GM18858 (cell line): ENCODE data around the gene LDLRAD4.

ENCODE experiments used
- ATAC-seq: cut with Tn5 transposase; IDR thresholded peaks from one replicate; pipeline ENCODE4 v1.9.1; 2021; ENCODE audit not compliant: unreplicated experiment

LDLRAD4 gene

DNA sequence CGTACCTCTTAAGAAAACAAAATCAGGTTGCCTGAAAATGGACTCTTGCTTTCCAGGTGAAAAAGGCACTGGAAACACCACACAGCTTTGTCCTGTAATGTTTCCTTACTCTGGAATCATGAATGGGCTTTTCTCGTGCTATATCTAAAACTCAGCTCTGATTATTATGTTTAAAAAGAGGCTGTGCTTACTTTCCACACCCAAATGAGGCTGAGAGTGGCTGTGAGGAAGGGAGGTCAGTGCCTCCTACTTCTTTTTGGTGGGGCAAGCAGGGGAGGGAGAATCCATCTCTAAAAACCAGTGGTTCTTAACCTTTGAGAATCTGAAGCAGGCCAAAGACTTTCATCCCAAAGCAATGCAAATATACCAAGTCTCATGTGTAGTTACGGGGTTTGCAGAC lies 359.2 kb downstream of the LDLRAD4 start:
- no peak for ATAC-seq

DNA sequence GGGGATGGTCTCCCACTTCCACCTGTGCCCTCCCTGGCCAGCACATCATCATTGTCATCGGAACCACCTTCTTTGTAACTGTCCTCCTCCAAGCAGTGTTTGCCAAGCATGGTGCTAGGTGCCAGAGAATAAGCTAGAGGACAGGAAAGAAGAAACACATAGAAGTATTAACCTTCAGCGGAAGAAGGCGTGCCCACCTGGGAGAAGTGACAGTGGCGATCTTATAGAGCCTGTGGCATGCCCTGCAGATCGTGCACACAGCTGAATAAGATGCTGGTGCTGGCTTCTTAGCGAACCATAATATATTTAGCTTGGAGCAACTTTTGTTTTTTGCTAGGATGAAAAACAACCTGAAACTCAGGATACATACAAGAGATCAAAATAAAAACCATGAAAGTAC lies 359.8 kb downstream of the LDLRAD4 start:
- no peak for ATAC-seq

DNA sequence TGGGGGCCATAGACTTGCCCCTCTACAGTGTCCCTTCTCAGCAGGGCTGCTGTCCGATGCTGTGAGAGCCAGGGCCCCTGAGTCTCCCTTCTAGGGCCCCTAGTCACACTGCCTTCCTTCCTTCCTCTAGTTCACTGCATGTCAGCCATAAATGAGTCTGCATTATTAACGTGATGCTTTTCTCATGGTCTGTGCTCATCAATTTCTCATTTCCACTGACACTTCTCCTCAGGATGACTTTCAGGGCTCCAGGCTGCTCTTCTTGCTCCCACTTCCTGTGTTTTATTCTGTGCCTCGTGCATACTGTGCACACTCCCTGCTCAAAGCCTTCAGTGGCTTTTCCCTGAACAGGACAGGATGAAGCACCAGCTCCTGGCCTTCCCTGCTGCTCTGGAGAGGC lies 361.3 kb downstream of the LDLRAD4 start:
- ATAC-seq = no peak

DNA sequence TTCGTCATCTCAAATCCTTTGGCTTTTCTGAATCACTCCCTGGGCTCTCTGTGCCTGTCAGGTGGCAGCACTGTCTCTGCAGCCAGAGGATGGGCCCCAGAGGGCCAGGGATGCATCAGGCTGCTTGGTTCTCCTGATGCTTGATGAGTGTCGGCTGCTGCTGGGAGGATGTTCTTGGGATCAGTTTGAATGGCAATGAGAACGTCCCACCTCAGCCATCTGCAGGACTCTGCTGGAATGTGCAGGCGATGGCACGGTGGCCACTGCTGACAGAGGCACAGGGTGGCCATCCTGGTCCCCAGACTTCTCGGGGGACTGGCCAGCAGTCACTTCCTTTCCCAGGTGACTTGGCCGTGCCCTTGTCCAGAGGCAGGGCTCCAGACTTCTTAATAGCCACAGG lies 361.8 kb downstream of the LDLRAD4 start:
- ATAC-seq = no peak

DNA sequence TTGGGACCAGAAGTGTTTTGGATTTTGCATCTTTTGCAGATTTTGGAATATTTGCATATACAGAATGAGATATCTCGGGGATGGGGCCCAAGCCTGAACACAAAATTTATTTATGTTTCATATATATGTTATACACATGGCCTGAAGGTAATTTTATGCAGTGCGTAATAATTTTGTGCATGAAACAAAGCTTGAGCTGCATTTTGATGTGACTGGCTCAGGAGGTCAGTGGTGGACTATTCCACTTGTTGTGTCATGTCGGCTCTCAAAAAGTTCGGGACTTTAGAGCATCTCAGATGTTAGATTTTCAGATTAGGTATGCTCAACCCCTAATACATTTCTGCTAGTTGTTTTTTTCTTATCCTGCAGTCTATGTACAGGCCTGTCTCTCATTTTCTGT lies 362.4 kb downstream of the LDLRAD4 start:
- ATAC-seq = no peak

DNA sequence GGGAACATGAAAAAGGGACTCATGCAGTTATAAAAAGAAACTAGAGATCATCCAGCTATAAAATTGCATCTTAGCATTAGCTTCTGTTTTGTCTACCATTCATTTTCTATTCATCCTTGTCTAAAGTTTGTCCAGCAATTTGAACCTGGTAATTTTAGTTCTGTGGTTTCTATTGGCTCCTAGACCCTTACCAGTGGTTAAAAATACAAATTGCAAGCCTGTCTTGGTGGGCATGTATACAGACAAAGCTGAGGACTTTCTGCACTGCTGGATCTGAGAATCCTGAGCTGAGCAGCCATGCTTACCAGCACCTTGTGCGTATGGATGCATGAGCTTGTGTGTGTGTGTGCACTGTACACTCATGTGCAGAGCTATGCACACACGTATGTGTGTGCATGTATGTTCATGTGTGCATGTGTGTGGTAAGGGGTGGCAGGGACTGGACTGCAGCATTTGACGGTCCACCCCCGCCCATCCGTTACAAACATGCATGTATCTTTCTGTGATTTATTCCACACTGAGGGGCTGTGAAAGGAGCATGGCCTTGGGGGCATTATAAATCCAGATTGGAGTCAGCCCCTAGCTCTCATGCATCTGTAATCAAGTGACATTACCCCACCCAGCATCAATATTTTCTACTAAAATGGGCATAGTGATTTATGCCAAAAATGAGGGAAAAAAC lies 363.1 kb downstream of the LDLRAD4 start:
- ATAC-seq = no peak

DNA sequence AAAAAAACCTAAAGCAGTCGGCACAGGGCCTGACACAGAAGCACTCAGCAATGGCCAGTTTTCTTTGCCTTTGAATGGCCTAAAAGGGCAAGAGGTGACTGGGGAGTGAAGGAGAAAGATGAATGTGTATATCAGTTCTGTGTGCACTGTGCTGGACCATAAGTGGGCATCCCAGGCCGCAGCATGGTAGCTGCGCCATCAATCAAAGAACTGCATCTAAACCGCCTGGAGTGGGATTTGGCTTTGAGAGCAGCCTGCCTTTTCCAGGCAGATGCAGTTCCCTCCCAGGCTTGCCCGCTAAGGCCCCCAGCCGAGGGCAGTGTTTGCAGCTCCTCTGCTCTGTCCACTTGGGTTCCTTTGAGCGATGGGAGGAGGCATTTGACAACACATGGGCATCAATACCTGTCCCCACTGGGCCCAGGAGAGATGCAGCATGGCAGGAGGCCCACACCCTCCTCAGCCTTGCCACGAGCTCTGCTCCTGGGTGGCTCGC lies 363.7 kb downstream of the LDLRAD4 start:
- no peak for ATAC-seq

DNA sequence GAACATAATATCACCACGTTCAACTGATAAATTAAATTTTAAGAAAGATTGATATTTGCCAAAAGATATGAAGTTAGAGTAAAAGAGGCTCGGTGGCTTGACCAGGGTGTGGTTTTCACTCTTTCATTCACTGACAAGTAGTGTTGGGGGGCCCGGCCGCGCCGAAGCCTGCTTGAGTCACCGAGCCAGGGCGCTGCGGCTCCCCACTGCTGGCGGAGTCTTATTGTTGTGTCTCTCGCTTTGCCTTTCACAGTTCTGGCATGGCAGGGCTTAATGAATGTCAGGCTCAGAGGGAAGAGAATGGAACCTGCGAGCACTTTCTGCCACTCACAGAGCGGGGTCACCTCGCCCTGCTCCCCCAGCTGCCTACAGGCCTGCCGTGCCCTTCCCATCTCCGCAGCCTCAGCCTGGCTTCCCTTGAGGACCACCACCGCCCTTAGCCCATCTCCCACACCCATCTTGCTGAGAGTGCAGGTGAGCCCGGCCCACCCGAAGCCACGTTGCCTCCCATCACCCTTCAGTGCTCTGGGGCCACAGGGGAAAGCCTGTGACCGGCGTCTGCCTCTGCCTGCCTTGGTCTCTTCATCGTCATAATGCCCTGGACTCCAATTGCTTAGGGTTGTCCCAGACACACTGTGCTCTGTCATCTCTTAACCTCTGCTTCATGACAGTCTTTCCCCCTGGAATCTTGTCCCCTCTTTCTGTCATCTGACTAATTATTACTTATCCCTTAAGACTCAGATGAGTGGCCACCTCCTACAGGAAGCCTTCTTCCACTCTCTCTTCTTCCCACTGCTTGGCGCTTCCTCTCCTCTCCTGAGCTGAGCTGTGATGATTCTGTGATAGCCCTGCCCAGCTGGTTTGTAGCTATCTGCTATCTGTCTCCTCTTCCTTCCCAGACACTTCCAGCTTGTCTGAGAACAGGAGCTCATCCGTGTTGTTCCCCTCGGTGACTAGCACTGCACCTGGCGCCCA lies 365.3 kb downstream of the LDLRAD4 start:
- no peak for ATAC-seq

DNA sequence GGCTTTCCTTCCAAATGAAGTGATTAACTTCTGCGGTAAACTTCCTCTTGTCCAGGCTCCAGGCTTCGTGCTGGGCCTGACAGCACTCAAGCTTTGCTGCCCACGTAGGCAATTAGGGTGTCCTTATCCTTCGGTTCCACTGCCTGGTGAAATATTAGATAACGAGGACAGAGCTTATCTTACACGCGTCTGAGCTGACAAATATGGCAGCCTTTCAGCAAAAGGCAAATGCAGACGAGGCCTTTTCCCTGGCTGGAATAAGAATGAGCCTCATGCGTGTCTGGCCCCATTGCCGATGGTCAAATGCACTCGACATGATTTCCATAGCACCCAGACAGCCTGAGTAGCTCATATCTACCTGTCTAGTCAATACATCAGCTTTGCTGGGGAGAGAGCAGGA lies 366.3 kb downstream of the LDLRAD4 start:
- no peak for ATAC-seq

DNA sequence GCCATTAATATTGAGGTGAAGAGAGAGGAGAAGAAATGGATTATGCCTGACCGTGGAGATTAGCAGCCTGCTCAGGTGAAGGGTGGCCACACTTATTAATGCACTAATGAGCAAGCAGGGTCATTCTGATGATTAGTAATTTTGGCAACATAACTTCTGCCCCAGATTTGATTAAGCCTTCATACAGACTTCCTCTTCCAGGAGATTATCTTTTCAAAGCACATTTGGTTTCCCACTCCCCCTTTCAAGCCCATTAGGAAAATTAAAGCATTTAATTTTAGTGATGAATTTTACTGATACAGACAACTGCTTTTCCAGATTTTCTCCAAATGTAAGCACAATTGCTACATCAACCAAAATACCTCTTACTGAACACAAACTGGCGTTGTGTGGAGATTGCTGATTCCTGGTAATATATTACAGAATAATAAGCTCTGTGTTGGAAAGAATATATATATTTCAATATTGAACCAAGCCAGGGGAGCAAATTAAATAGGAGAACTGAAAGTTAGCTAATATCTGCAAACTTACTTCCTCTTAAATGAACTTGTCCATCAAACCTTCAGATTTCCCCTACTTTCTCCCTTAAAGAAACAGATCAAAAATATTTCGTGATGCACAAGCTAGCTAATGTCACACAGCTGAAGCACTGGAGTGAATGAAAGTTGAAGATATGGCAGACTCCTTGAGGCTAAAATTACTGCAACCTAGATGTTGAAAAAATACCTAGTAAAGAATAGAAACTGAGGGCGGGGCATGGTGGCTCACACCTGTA lies 367.0 kb downstream of the LDLRAD4 start:
- ATAC-seq = no peak

DNA sequence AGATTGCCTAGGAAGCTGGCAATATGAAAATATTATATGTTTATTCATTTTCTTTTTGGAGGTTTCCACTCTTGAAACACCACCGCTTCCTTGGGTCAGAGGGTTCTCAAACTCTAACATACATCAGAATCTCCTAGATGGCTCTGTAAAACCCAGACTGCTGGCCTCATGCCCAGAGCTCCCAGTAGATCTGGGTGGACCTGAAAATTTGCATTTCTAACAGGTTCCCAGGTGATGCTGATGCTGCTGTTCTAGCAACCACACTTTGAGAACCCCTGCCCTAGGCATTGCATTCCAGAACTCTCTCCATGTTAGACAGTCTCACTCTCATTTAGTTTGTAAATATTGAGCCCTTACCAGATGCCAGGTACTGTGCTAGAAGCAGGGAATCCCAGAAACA lies 368.4 kb downstream of the LDLRAD4 start:
- ATAC-seq = no peak

DNA sequence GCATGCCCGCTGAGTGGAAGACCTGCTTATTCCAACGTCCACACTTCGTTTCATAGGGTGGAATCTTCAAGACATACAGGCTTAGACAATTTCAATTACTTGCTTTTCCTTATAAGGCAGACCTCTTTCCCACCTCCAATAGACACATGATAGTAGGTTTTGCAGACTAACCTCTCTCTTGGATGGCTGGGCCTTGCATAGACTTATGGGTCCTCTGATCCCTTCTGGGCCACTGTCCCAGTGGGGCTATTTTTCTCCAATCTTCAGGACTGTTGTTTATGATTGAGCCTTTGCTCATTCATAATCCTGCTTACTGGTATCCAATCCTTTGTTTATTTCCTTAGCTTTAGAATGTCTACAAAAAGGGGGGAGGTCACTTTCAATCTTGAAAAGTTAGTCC lies 368.9 kb downstream of the LDLRAD4 start:
- ATAC-seq = no peak

DNA sequence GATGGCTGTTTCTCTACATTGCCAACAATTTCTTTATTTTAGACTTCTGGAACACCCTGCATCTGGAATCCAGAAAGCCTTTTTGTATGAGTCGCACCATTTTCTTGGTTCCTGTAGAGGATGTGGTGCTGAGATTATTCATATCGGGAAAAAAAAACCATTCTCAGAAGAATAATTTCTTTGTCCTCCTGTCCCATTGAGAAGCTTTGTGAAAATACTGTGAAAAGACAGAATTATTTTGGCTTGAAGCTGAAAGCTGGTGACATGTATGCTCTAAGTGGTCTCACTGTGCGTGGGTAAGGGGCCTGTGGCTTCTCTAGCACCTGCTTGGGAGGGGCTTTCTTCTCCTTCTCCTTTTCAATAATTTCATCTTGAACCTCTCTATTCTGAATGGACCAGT lies 369.4 kb downstream of the LDLRAD4 start:
- ATAC-seq = no peak

DNA sequence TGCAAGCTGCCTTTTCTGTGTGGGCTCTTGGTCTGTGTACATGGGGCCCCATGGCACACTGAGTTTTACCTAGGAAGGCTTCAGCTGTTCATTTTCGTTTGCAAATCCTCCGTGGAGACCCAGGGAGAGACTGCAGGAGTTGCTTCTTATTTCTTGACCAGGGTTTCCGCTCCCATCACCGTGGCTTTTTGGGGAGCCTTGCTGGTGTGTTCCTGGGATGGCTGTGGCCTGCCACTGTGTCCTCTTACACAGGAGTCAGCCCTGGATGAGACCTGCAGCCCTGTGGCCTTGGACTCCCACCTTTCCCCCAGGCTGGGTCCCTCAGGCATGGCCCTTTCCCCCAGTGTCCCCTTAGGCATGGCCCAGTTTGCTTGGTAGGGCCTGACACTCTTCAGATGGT lies 370.8 kb downstream of the LDLRAD4 start:
- ATAC-seq = no peak

DNA sequence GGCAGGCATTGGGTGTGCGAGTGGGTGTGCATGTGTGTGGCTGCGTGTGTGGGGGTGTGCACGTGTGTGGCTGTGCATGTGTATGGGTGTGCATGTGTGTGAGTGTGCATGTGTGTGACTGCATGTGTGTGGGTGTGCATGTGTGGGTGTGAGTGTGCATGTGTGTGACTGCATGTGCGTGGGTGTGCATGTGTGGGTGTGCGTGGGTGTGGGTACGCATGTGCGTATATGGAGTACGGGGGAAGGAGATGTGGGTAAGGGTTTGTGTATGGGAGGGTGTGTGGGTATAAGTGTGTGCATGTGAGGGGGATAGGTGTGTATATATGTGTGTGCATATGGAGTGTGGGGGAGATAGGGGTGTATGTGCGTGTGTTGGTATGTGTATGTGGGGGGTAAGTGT lies 371.4 kb downstream of the LDLRAD4 start:
- no peak for ATAC-seq

DNA sequence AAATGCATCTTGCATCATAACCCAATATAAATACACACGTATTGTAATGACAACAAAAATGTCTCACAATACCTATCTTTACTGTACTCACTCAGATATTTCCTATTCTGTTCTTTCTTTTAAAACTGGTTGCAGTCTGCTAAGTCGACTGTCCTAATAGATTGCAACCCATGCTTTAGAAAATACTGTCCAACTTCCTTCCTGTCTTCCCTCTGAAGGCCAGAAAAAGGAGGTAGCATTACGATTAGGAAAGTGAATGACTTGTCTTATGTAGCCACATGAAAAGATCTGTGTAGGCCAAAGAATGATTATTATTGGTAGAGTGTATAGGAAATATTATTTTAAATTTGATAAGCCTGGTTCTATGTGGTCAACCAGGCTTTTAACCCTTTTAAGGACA lies 373.7 kb downstream of the LDLRAD4 start:
- no peak for ATAC-seq

DNA sequence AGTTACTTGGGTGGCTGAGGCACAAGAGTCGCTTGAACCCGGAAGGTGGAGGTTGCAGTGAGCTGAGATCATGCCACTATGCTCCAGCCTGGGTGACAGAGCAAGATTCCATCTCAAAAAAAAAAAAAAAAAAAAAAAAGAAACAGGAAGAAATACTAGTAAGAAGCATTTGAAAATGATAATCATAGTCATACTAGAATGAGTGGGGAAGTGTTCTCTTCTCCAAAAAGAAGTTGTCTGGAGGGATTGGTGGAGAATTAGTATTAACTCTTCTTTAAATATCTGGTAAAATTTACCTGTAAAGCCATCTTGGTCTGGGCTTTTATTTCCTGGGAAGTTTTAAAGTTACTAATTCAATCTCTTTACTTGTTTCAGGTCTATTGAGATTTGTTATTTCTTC lies 376.0 kb downstream of the LDLRAD4 start:
- ATAC-seq = no peak

DNA sequence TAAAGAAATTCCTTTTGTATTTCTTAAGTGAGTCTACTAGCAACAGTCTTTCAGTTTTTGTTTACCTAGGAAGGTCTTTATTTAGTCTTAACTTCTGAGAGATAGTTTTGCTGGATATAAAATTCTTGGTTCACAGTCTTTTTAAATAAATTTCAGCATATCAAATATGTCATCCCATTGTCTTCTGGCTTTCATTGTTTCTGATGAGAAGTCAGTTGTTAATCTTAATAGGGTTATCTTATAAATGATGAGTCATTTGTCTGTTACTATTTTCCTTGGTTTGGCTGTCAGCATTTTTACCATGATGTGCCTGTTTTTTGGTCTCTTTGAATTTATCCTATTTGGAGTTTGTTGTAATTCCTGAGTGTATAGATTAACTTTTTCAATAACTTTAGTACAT lies 378.5 kb downstream of the LDLRAD4 start:
- ATAC-seq = no peak

DNA sequence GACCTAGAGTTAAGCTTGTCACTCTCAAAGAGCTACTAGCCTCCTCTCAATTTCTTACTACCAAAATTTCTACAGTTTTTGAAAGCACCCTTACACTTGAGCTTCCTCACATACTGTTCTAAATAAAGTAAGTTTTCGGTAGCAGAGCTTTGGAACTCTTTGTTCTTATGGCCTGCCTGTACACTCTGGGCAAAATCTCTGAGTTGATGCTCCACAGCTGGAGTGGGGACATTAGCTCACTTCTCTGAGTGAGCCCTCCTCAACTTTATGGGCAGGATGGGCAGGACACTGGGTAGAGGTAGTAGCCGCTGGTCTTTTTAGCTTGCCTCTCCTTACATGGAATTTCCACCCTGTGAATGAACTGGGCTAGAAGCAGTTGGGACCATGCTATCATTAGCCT lies 380.0 kb downstream of the LDLRAD4 start:
- ATAC-seq = no peak

DNA sequence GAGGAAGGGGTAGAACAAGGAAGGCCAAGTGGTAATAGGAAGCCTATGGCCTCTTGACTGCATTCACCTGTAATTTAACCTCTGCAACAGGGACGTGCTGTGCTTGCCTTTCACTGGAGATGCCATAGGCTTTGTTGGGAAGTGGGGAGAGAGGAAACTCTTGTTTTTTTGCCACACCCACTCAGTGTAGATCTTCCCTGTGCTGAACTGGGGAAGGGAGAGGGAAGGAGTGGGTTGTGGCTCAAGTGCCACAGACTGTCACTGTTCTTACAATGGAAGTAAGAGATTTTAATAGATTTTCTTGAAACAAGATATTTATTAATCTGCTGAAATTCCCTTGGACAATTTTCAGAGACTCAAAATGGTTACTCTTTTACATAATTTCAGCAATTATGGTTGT lies 380.5 kb downstream of the LDLRAD4 start:
- ATAC-seq = no peak

DNA sequence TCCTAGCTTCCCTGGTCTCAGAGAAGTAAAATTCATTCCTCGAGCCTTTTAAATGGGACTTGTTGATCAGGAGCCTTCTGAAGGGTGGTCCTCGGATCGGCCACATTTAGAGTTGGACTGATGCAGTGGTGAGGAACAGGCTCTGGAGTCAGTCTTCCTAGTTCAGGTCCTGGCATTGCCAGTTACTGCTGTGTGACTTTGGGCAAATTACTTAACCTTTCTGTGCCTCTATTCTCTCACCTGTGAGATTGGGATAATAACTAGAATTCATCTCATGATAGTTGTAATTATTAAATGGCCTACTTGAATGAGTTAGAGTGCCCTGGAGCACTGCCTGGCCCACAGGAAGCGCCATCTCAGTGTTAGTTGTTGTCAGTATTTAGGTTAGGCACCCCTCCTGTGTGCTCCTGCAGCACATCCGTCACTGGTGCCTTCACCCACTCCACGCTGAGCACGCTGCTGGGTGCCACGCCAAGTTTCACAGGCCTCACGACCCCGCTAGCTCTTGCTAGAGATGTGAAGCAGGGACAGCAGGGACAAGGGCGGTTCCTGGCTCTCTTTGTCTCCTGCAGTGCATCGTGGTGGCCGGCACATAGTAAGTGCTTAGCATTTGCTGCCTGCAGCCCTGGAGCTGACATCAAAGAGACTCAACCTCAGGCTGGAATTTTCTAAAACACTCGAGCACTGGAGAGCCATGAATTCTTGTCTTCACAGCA lies 384.9 kb downstream of the LDLRAD4 start:
- ATAC-seq = no peak
